ENCODE results near the gene GPR83.
"Not testable (repeated sequence)": the region's sequence is repeated elsewhere in the genome, so short reads cannot be mapped to it uniquely, and the experiment has no call there.

Gene GPR83

GRCh38 chr11:94350850-94351563 is 50.2 kb downstream of the GPR83 start:
- not testable (repeated sequence) for DNase-seq

- peak; percentile 4 for DNase-seq
Observed at GRCh38 chr11:94346311-94346710, 54.9 kb downstream of the GPR83 start.

- DNase-seq: no peak
Observed at GRCh38 chr11:94343495-94343894, 57.7 kb downstream of the GPR83 start.

DNA sequence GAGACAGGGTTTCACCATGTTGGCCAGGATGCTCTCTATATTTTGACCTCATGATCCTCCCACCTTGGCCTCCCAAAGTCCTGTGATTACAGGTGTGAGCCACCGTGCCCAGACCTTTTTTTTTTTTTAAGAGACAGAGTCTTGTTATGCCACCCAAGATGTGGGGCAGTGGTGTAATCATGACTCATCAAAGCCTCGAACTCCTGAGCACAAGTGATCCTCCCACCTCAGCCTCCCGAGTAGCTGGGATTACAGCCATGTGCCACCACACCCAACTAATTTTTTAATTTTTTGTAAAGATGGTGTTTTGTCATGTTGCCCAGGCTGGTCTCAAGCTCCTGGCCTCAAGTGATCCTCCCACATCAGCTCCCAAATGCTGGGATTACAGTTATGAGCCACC is 59.0 kb downstream of the GPR83 start:
- DNase-seq: no peak

DNA sequence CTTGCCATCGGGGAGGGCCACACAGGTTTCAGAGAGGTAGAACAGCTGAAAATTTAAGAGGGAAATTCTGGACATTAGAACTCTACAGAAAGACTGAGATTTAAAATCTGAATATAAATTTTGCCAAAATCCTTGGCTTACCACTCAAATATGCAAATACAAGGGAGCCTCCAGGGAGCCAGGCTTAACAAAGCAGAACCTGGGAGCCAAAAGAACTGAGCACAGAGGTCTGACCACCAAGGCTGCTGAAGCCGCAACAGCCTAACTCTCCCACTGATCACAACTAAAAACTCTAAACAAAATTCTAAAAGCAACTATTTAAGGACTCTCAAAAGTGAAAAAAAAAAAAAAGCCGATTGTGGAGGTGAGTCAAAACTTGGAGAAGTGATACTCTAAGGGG is 62.6 kb downstream of the GPR83 start:
- DNase-seq: no peak

DNA sequence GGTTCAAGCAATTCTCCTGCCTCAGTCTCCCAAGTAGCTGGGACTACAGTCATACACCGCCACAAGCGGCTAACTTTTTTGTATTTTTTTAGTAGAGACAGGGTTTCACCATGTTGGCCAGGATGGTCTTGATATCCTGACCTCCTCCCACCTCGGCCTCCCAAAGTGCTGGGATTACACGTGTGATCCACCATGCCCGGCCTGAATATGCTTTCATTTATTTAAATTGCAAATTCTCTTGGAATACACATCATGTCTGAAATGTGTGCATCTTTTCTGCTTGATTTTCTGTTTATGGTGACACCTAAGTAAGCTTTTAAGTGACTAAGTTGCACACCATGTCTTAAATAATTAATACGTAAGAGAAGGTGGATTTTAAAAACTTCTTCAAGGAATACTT is 65.2 kb downstream of the GPR83 start:
- DNase-seq: no peak

- DNase-seq: no peak
Observed at GRCh38 chr11:94332814-94333213, 68.4 kb downstream of the GPR83 start.

DNA sequence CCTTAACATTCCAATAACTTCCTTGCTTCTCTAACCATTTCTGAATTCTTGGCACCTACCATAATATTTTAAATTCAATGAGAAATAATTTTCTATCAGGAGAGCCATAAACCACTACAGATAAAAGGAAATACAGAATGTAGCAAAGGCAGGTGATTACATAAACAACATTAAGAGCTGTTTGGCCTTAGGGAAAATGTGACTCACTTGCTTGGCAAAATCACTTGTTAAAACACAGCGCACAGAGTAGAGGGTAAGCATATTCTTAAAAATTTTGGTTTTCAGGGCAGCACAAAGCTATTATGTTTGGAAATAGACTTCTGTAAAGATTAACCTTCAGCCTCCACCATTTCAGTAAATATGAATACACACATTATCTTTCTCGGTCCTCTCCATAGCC is 70.4 kb downstream of the GPR83 start:
- DNase-seq: no peak

DNA sequence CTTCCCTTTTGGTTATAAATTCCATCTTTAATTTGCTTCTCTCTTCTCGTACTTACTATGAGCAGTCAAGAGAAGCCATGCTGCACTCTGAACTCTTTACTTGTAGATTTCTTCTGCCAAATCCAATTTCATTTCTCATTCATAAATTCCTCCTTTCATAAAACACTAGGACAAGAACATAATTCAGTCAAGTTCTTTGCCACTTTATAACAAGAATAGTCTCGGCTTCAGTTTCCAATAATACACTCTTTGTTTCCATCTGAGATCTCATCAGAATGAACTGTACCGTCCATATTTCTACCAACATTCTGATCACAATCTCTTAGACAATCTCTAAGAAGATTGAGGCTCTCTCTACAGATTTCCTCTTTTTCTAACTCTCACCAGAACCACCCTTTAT is 71.7 kb downstream of the GPR83 start:
- no peak for DNase-seq

GRCh38 chr11:94328587-94329080 is 72.6 kb downstream of the GPR83 start:
- no peak for DNase-seq
